ENCODE measurements around the gene CDH2. TPM values are rescaled to one million over a fixed set of nuclear protein-coding genes. Genes with fewer than 3 reads are reported as not detected.

CDH2 gene
- total RNA-seq, 1 experiment from 2014 or later: 42.3 TPM

DNA sequence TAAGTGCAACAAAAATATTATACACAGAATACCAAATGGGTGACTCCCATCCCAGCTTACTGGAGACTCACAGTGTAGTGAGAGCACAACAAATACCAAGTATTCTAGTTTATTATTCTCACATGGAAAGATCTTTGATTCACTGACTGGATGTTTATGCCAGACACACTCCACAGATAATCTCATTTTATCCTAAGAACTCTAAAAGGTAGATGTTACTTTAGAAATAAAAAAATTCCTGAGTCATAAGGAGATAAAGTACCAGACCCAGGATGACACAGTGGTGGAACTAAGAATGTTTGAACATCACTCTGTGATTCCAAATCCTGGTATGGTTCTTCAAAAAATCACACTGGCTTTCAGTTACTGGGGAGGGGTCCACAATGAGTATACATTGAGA, 136.2 kb downstream of the CDH2 start:
- DNase-seq (ENCODE audit: low read depth, low spot score) (no peak), ATAC-seq (no peak)
- TF ChIP-seq, protein P1, sequence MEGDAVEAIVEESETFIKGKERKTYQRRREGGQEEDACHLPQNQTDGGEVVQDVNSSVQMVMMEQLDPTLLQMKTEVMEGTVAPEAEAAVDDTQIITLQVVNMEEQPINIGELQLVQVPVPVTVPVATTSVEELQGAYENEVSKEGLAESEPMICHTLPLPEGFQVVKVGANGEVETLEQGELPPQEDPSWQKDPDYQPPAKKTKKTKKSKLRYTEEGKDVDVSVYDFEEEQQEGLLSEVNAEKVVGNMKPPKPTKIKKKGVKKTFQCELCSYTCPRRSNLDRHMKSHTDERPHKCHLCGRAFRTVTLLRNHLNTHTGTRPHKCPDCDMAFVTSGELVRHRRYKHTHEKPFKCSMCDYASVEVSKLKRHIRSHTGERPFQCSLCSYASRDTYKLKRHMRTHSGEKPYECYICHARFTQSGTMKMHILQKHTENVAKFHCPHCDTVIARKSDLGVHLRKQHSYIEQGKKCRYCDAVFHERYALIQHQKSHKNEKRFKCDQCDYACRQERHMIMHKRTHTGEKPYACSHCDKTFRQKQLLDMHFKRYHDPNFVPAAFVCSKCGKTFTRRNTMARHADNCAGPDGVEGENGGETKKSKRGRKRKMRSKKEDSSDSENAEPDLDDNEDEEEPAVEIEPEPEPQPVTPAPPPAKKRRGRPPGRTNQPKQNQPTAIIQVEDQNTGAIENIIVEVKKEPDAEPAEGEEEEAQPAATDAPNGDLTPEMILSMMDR (IDR thresholded peaks at IDR 0.05): no peak
- no peak for TF ChIP-seq POLR2AphosphoS5 (IDR thresholded peaks at IDR 0.05; ENCODE audit: low read depth, low read length)
- TF ChIP-seq, protein P2, sequence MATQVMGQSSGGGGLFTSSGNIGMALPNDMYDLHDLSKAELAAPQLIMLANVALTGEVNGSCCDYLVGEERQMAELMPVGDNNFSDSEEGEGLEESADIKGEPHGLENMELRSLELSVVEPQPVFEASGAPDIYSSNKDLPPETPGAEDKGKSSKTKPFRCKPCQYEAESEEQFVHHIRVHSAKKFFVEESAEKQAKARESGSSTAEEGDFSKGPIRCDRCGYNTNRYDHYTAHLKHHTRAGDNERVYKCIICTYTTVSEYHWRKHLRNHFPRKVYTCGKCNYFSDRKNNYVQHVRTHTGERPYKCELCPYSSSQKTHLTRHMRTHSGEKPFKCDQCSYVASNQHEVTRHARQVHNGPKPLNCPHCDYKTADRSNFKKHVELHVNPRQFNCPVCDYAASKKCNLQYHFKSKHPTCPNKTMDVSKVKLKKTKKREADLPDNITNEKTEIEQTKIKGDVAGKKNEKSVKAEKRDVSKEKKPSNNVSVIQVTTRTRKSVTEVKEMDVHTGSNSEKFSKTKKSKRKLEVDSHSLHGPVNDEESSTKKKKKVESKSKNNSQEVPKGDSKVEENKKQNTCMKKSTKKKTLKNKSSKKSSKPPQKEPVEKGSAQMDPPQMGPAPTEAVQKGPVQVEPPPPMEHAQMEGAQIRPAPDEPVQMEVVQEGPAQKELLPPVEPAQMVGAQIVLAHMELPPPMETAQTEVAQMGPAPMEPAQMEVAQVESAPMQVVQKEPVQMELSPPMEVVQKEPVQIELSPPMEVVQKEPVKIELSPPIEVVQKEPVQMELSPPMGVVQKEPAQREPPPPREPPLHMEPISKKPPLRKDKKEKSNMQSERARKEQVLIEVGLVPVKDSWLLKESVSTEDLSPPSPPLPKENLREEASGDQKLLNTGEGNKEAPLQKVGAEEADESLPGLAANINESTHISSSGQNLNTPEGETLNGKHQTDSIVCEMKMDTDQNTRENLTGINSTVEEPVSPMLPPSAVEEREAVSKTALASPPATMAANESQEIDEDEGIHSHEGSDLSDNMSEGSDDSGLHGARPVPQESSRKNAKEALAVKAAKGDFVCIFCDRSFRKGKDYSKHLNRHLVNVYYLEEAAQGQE (IDR thresholded peaks at IDR 0.05; ENCODE audit: insufficient read depth in 1 of 2, low read depth in 2 of 2, low read length in 1 of 2): no peak
- no peak for TF ChIP-seq TCF7L2 (IDR thresholded peaks at IDR 0.05; ENCODE audit: low read depth, low read length)
- no peak for TF ChIP-seq SIN3A (IDR thresholded peaks at IDR 0.05; ENCODE audit: borderline replicate concordance, insufficient read depth, low read depth, low read length)
- Histone ChIP-seq H3K27me3 (ENCODE audit: control insufficient read depth, insufficient read depth, low read length) (no peaks in the 10 kb centered on the region), H3K4me1 (ENCODE audit: control insufficient read depth, insufficient read depth, low read length) (no peaks in the 10 kb centered on the region), H3K9me3 (ENCODE audit: control insufficient read depth, insufficient read depth, low read depth, low read length) (no peaks in the 10 kb centered on the region), H3K36me3 (ENCODE audit: control insufficient read depth, insufficient read depth, low read length) (no peaks in the 10 kb centered on the region), H3K27ac (ENCODE audit: low read length) (no peak overlapping the region), H3K4me3 (ENCODE audit: low read depth in 2 of 2, low read length in 2 of 2) (no peak overlapping the region)
- POLR2A ChIA-PET: no interaction called here
- intact Hi-C loops (cut with micrococcal nuclease; ENCODE audit: unreplicated experiment) (no loop called here), in situ Hi-C loops (cut with HindIII; ENCODE audit: low pct_unique_long_range_greater_than_20kb, low sequenced_read_pairs) (no loop called here)
- BruUV-seq (replicated peaks): no TSS peak
- CTCF ChIA-PET: no interaction called here

DNA sequence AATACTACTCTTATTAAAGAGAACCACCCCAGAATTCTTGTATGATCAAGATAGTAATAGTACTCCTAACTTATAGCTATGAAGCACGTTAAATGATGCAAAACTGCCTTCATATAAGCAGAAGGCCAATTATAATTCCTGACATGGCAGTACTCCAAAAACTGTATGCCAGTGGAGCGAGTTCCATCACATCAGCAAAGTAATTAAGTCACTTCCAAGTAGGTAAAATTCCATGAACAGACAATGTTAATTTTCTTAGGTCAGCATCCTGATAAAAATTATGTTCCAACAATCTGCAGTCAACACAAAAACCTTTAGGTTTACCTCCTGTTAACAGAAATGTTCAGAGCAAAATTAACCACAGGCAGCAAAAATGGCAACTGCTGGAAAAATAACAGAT, 136.7 kb downstream of the CDH2 start:
- Histone ChIP-seq H3K27me3 (ENCODE audit: control insufficient read depth, insufficient read depth, low read length) (no peaks in the 10 kb centered on the region), H3K4me3 (ENCODE audit: low read depth in 2 of 2, low read length in 2 of 2) (no peak overlapping the region), H3K27ac (ENCODE audit: low read length) (no peak overlapping the region), H3K9me3 (ENCODE audit: control insufficient read depth, insufficient read depth, low read depth, low read length) (no peaks in the 10 kb centered on the region), H3K4me1 (ENCODE audit: control insufficient read depth, insufficient read depth, low read length) (no peaks in the 10 kb centered on the region), H3K36me3 (ENCODE audit: control insufficient read depth, insufficient read depth, low read length) (no peaks in the 10 kb centered on the region)
- ChIA-PET POLR2A (no interaction called here), CTCF (no interaction called here)
- TF ChIP-seq SIN3A (IDR thresholded peaks at IDR 0.05; ENCODE audit: borderline replicate concordance, insufficient read depth, low read depth, low read length): no peak
- TF ChIP-seq TCF7L2 (IDR thresholded peaks at IDR 0.05; ENCODE audit: low read depth, low read length): no peak
- TF ChIP-seq, protein P2 (IDR thresholded peaks at IDR 0.05; ENCODE audit: insufficient read depth in 1 of 2, low read depth in 2 of 2, low read length in 1 of 2): no peak
- TF ChIP-seq POLR2AphosphoS5 (IDR thresholded peaks at IDR 0.05; ENCODE audit: low read depth, low read length): no peak
- TF ChIP-seq, protein P1 (IDR thresholded peaks at IDR 0.05): no peak
- intact Hi-C loops (cut with micrococcal nuclease; ENCODE audit: unreplicated experiment) (no loop called here), in situ Hi-C loops (cut with HindIII; ENCODE audit: low pct_unique_long_range_greater_than_20kb, low sequenced_read_pairs) (no loop called here)
- DNase-seq (ENCODE audit: low read depth, low spot score) (no peak), ATAC-seq (no peak)
- BruUV-seq (replicated peaks): no TSS peak
